Measurements from ENCODE around the gene ADGRE2. TPM values are rescaled to one million over a fixed set of nuclear protein-coding genes. Genes with fewer than 3 reads are reported as not detected.

Gene ADGRE2
- total and polyA plus RNA-seq, 2 of the 4 experiments (the other 2 are of a cell fraction) = not detected

- H2AFZ ChIP-seq (replicated peaks; ENCODE audit: low read length, poor library complexity) = no peak overlapping the region
- no peaks in the 10 kb centered on the region for H3K4me1 ChIP-seq (ENCODE audit: control insufficient read depth, insufficient read depth, low read length)
- H3K4me2 ChIP-seq (ENCODE audit: low read depth, low read length) = no peak overlapping the region
- H3K27me3 ChIP-seq (ENCODE audit: control insufficient read depth, insufficient read depth, low read length) = no peaks in the 10 kb centered on the region
- H3K9me3 ChIP-seq (ENCODE audit: control insufficient read depth, insufficient read depth, low read length) = peaks cover 3% of the 10 kb centered on the region
- H3K79me1 ChIP-seq (ENCODE audit: low read depth in 1 of 2, low read length in 2 of 2) = no peaks in the 10 kb centered on the region
- no peak overlapping the region for H2BK15ac ChIP-seq (ENCODE audit: low read depth, low read length)
- no peak overlapping the region for H3K56ac ChIP-seq (ENCODE audit: extremely low read depth, insufficient read depth, low read length)
- CTCF ChIA-PET = interaction anchor here (0.6 kb wide), 1 partner anchor 142 kb away, joined by 3 read pairs; no protein-coding TSS in a partner anchor
- DNase-seq (no peak), ATAC-seq (ENCODE audit: low read depth) (no peak)
- H2AK9ac ChIP-seq (replicated peaks; ENCODE audit: low read depth, low read length, poor library complexity) = no peak overlapping the region
- H4K8ac ChIP-seq (ENCODE audit: low read depth in 2 of 2, low read length in 2 of 2) = no peak overlapping the region
- H3K4me3 ChIP-seq (ENCODE audit: insufficient read depth, low read depth, low read length) = no peak overlapping the region
- H3K9me1 ChIP-seq (ENCODE audit: insufficient read depth, low read length) = no peaks in the 10 kb centered on the region
- no TSS peak for BruUV-seq (replicated peaks)
- H3K14ac ChIP-seq (replicated peaks; ENCODE audit: low read depth, low read length) = no peak overlapping the region
- 0% methylated on average over 3 of the region's 22 CpGs; no CpG with 5 or more reads in 1 of the 2 experiments for WGBS, 2 experiments (ENCODE audit: extremely low coverage in 2 of 2, insufficient read length in 1 of 2)
- H2BK20ac ChIP-seq (ENCODE audit: low read depth, low read length) = no peak overlapping the region
- intact Hi-C loops (cut with micrococcal nuclease) = no loop called here
- H3K27ac ChIP-seq (ENCODE audit: insufficient read depth, low read length) = no peak overlapping the region
- no peak overlapping the region for H3K18ac ChIP-seq (ENCODE audit: low read depth, low read length)
- H2AK5ac ChIP-seq (ENCODE audit: low read depth, low read length) = no peak overlapping the region
- no peak overlapping the region for H2BK120ac ChIP-seq (ENCODE audit: low read depth, low read length)
- no peak overlapping the region for H3K4ac ChIP-seq (ENCODE audit: low read depth, low read length)
- H4K5ac ChIP-seq (ENCODE audit: low read depth, low read length) = no peak overlapping the region
- no peak overlapping the region for H3K9ac ChIP-seq (ENCODE audit: low read depth, low read length)
- in situ Hi-C loops (cut with MboI; ENCODE audit: low sequenced_read_pairs) = no loop called here
- no peaks in the 10 kb centered on the region for H3K36me3 ChIP-seq (ENCODE audit: control insufficient read depth, insufficient read depth, low read length)
- no peaks in the 10 kb centered on the region for H4K20me1 ChIP-seq (ENCODE audit: insufficient read depth, low read length)
- POLR2A ChIA-PET (ENCODE audit: unreplicated experiment) = no interaction called here
- H3K23ac ChIP-seq (ENCODE audit: low read depth, low read length) = no peak overlapping the region
- no peak for TF ChIP-seq RCOR1 (IDR thresholded peaks at IDR 0.05; ENCODE audit: insufficient replicate concordance, low read length)
- TF ChIP-seq CEBPB (IDR thresholded peaks at IDR 0.05; ENCODE audit: low read depth, low read length) = no peak
- no peak for TF ChIP-seq CHD1 (IDR thresholded peaks at IDR 0.05; ENCODE audit: low read depth, low read length)
- no peak for TF ChIP-seq CTCF (conservative IDR thresholded peaks at IDR 0.05; ENCODE audit: low read depth, low read length)
- no peak for TF ChIP-seq FOS (IDR thresholded peaks at IDR 0.05; ENCODE audit: low read depth, low read length)
- TF ChIP-seq RFX5 (IDR thresholded peaks at IDR 0.05; ENCODE audit: low read depth, low read length) = no peak
- no peak for TF ChIP-seq ELK1 (IDR thresholded peaks at IDR 0.05; ENCODE audit: borderline replicate concordance, low read depth, low read length)
- no peak for TF ChIP-seq BHLHE40 (IDR thresholded peaks at IDR 0.05; ENCODE audit: low read depth, low read length)
- no peak for TF ChIP-seq MXI1 (IDR thresholded peaks at IDR 0.05; ENCODE audit: borderline replicate concordance, low read depth, low read length)
- TF ChIP-seq RAD21 (IDR thresholded peaks at IDR 0.05; ENCODE audit: low read length) = no peak
- no peak for TF ChIP-seq POLR2A (IDR thresholded peaks at IDR 0.05; ENCODE audit: low read depth, low read length)
- TF ChIP-seq MAZ (IDR thresholded peaks at IDR 0.05; ENCODE audit: borderline replicate concordance, low read depth, low read length) = no peak
- TF ChIP-seq MAFK (IDR thresholded peaks at IDR 0.05; ENCODE audit: low read depth, low read length) = no peak
- no peak for TF ChIP-seq NFE2L2 (IDR thresholded peaks at IDR 0.05; ENCODE audit: low read depth, low read length)
- H4K91ac ChIP-seq (ENCODE audit: insufficient read depth, low read depth, low read length) = no peak overlapping the region
- H2BK5ac ChIP-seq (ENCODE audit: low read depth, low read length, poor library complexity, severe bottlenecking) = no peak overlapping the region
- dilution Hi-C loops (cut with HindIII; ENCODE audit: low sequenced_read_pairs, unreplicated experiment) = no loop called here
Observed at GRCh38 chr19:14775869-14776586, 2.3 kb downstream of the ADGRE2 start.
